Putamen (tissue), 1 donor: ENCODE data around the gene SLC6A11.

Source experiments
- DNase-seq: peaks from one replicate; pipeline ENCODE4 v3.0.0-alpha.2; 2016; ENCODE audit warnings: low spot score

The SLC6A11 gene

GRCh38 chr3:10930666-10931040 is 114.6 kb downstream of the SLC6A11 start:
- no peak for DNase-seq

- DNase-seq = no peak
Observed at GRCh38 chr3:10932596-10932995, 116.6 kb downstream of the SLC6A11 start.

- DNase-seq = no peak
Observed at GRCh38 chr3:10933021-10933420, 117.0 kb downstream of the SLC6A11 start.

- DNase-seq = no peak
Observed at GRCh38 chr3:10933470-10933804, 117.4 kb downstream of the SLC6A11 start.

- DNase-seq = no peak
Observed at GRCh38 chr3:10933805-10934481, 117.9 kb downstream of the SLC6A11 start.

GRCh38 chr3:10935028-10935427 is 119.0 kb downstream of the SLC6A11 start:
- no peak for DNase-seq

GRCh38 chr3:10935846-10936631 is 120.0 kb downstream of the SLC6A11 start:
- DNase-seq = no peak

- no peak for DNase-seq
Observed at GRCh38 chr3:10936686-10937085, 120.7 kb downstream of the SLC6A11 start.

GRCh38 chr3:10937141-10937825 is 121.3 kb downstream of the SLC6A11 start:
- DNase-seq = no peak

- DNase-seq = no peak
Observed at GRCh38 chr3:10939556-10939955, 123.5 kb downstream of the SLC6A11 start.

GRCh38 chr3:10940106-10940505 is 124.1 kb downstream of the SLC6A11 start:
- no peak for DNase-seq

- no peak for DNase-seq
Observed at GRCh38 chr3:10941972-10942371, 125.9 kb downstream of the SLC6A11 start.

- no peak for DNase-seq
Observed at GRCh38 chr3:10942690-10943205, 126.7 kb downstream of the SLC6A11 start.

GRCh38 chr3:10944866-10945265 is 128.8 kb downstream of the SLC6A11 start:
- DNase-seq = no peak

- DNase-seq = peak; percentile 64
Observed at GRCh38 chr3:10945683-10946287, 129.8 kb downstream of the SLC6A11 start.

- no peak for DNase-seq
Observed at GRCh38 chr3:10946526-10946925, 130.5 kb downstream of the SLC6A11 start.

- no peak for DNase-seq
Observed at GRCh38 chr3:10948326-10948725, 132.3 kb downstream of the SLC6A11 start.

- peak; percentile 78 for DNase-seq
Observed at GRCh38 chr3:10949197-10949596, 133.2 kb downstream of the SLC6A11 start.

- DNase-seq = peak; percentile 60
Observed at GRCh38 chr3:10950476-10951294, 134.7 kb downstream of the SLC6A11 start.

GRCh38 chr3:10951295-10951926 is 135.4 kb downstream of the SLC6A11 start:
- no peak for DNase-seq

GRCh38 chr3:10952525-10952924 is 136.5 kb downstream of the SLC6A11 start:
- no peak for DNase-seq
